ENCODE results near the gene ZNF687.

The ZNF687 gene, protein sequence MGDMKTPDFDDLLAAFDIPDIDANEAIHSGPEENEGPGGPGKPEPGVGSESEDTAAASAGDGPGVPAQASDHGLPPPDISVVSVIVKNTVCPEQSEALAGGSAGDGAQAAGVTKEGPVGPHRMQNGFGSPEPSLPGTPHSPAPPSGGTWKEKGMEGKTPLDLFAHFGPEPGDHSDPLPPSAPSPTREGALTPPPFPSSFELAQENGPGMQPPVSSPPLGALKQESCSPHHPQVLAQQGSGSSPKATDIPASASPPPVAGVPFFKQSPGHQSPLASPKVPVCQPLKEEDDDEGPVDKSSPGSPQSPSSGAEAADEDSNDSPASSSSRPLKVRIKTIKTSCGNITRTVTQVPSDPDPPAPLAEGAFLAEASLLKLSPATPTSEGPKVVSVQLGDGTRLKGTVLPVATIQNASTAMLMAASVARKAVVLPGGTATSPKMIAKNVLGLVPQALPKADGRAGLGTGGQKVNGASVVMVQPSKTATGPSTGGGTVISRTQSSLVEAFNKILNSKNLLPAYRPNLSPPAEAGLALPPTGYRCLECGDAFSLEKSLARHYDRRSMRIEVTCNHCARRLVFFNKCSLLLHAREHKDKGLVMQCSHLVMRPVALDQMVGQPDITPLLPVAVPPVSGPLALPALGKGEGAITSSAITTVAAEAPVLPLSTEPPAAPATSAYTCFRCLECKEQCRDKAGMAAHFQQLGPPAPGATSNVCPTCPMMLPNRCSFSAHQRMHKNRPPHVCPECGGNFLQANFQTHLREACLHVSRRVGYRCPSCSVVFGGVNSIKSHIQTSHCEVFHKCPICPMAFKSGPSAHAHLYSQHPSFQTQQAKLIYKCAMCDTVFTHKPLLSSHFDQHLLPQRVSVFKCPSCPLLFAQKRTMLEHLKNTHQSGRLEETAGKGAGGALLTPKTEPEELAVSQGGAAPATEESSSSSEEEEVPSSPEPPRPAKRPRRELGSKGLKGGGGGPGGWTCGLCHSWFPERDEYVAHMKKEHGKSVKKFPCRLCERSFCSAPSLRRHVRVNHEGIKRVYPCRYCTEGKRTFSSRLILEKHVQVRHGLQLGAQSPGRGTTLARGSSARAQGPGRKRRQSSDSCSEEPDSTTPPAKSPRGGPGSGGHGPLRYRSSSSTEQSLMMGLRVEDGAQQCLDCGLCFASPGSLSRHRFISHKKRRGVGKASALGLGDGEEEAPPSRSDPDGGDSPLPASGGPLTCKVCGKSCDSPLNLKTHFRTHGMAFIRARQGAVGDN

DNA sequence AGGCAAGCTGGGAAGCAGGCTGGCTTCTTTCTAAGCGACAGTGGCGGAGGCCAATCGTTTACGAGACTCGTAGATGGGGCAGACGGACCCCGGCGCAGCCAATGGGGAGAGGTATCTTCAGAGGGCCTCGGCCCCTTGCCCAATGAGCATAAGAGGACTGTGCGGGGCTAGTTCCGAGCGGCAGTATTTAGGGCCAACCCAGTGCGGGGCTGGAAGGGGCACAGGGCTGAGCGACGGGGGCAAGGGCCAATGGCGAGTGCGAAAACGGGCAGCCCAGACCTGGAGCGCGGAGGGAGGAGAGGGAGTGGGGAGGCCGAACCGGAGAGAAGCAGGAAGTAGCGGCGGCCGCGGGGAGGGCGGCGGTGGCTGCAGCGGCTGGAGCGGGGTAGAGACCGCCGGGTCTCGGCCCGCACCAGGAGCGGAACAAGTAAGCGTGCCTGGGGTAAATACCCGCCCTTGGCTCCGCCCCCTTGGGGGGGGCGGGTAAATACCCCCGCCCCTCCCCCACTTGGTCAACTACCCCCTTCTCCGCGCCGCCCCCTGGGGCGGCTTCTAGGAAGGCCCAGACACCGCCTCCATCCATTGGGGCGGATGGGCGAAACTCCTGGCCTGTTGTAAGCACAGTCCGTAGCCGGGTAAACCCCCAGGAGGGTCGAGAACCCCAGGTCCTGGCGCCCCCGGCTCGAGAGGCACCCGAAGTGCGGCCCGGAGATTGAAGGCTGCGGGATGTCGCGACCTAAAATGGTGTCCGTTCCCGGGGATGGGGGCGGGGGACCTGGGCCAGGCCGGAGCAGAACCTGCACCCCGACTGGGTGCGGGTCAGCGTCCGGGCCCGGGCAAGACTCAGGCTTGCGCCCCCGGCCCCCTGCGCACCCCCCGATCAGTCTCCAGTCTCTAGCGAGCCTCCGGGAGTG lies at the start of gene ZNF687:
TSS of gene ZNF687 (plus strand) at position 331 of the 914 bp plus-strand sequence. CDS start 3,993 bp downstream, outside the sequence.
- H3K27ac ChIP-seq: peak within 1 kb of the TSS; percentile 92
- TF ChIP-seq, protein P1, sequence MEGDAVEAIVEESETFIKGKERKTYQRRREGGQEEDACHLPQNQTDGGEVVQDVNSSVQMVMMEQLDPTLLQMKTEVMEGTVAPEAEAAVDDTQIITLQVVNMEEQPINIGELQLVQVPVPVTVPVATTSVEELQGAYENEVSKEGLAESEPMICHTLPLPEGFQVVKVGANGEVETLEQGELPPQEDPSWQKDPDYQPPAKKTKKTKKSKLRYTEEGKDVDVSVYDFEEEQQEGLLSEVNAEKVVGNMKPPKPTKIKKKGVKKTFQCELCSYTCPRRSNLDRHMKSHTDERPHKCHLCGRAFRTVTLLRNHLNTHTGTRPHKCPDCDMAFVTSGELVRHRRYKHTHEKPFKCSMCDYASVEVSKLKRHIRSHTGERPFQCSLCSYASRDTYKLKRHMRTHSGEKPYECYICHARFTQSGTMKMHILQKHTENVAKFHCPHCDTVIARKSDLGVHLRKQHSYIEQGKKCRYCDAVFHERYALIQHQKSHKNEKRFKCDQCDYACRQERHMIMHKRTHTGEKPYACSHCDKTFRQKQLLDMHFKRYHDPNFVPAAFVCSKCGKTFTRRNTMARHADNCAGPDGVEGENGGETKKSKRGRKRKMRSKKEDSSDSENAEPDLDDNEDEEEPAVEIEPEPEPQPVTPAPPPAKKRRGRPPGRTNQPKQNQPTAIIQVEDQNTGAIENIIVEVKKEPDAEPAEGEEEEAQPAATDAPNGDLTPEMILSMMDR (conservative IDR thresholded peaks at IDR 0.05): no peak

DNA sequence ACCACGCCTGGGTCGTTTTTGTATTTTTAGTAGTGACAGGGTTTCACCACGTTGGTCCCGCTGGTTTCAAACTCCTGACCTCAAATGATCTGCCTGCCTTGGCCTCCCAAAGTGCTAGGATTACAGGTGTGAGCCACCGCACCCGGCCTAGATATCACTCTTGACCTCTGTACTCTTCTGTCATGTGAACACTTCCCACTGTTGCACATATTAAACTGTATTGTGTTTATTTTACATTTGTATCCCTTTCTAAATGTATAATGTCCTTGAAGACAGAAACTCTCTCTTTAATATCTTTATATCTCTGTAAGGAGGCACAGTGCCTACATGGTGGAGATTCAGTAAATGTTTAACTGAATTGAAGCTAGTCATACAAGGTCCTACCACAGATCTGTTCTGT lies 46.9 kb upstream of the ZNF687 start:
- H3K27ac ChIP-seq: no peak overlapping the region
- TF ChIP-seq, protein P1 (conservative IDR thresholded peaks at IDR 0.05): no peak

- no peak overlapping the region for H3K27ac ChIP-seq
- TF ChIP-seq, protein P1 (conservative IDR thresholded peaks at IDR 0.05): no peak
These were observed 44.2 kb upstream of the ZNF687 start for GRCh38 chr1:151237678-151238466.

- no peak overlapping the region for H3K27ac ChIP-seq
- TF ChIP-seq, protein P1 (conservative IDR thresholded peaks at IDR 0.05): no peak
These were observed 43.7 kb upstream of the ZNF687 start for GRCh38 chr1:151238467-151238739.

DNA sequence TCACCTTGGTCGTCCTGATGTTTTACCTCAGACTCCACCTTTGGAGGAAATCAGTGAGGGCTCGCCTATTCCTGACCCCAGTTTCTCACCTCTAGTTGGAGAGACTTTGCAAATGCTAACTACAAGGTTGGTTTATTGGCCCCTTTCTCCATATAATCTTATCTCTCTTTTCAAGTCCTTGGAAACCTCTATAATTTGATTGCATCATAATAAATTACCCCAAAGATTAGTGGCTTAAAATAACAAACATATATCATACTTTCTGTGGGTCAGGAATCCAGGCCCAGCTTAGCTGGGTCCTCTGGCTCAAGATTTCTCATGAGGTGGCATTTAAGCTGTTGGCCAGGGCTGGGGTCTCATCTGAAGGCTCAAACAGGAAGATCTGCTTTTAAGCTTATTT lies 39.7 kb upstream of the ZNF687 start:
- no peak overlapping the region for H3K27ac ChIP-seq
- TF ChIP-seq, protein P1 (conservative IDR thresholded peaks at IDR 0.05): no peak

- H3K27ac ChIP-seq: no peak overlapping the region
- TF ChIP-seq, protein P1 (conservative IDR thresholded peaks at IDR 0.05): no peak
These were observed 38.3 kb upstream of the ZNF687 start for GRCh38 chr1:151243683-151244216.

Data from VCaP (cell line).